OCI-LY7 (cell line): ENCODE measurements around the gene KCNH6. TPM values are rescaled to one million over a fixed set of nuclear protein-coding genes. Genes with fewer than 3 reads are reported as not detected.
A peak's percentile ranks its signal among the peaks of the same experiment; 100 is the strongest.

Experiments used
- Bru-seq: library from RNA; stranded (reverse); fragments of 400-500 nt; gene quantifications from one replicate; lab custom pipeline; 2021; lab: Mats Ljungman, UMichigan
- BruChase-seq, 2 experiments: library from RNA; stranded (reverse); fragments of 400-500 nt; gene quantifications; one replicate each; lab custom pipeline; 2021; lab: Mats Ljungman, UMichigan
- BruUV-seq: library from RNA; stranded (reverse); fragments of 400-500 nt; replicated peaks from 2 replicates; lab custom pipeline; 2021; lab: Mats Ljungman, UMichigan
- CTCF ChIA-PET: fragments of 300-600 bp; sonication (Branson Sonifier 250); formaldehyde crosslinking; loops from one replicate; lab custom pipeline; 2022; ENCODE audit warnings: antibody characterized with exemption; ENCODE audit not compliant: unreplicated experiment; lab: Charles Lee
- POLR2A ChIA-PET: fragments of 300-600 bp; sonication (Branson Sonifier 250); formaldehyde crosslinking; loops from one replicate; lab custom pipeline; 2022; ENCODE audit warnings: antibody characterized with exemption; lab: Charles Lee
- DNase-seq: peaks from one replicate; pipeline ENCODE4 v3.0.0-alpha.2; 2015; ENCODE audit warnings: low spot score
- H2AFZ ChIP-seq: fragments of 200-600 bp; sonication (generic), shearing (Covaris generic); 2 replicates; pipeline ENCODE4 v1.6.1; 2014; ENCODE audit warnings: mild to moderate bottlenecking, antibody characterized with exemption, low read length, moderate library complexity
- H3K27ac ChIP-seq: fragments of 200-600 bp; sonication (generic); 2 replicates; pipeline ENCODE4 v1.5.1; 2014; ENCODE audit warnings: mixed run types, low read depth, mild to moderate bottlenecking, moderate library complexity, low read length, inconsistent platforms; ENCODE audit not compliant: poor library complexity, severe bottlenecking
- H3K36me3 ChIP-seq: fragments of 200-600 bp; sonication (generic); 2 replicates; pipeline ENCODE4 v1.6.1; 2014; ENCODE audit warnings: mild to moderate bottlenecking, antibody characterized with exemption, low read length, moderate library complexity, mixed read lengths; ENCODE audit not compliant: insufficient read depth
- H3K4me1 ChIP-seq: fragments of 200-600 bp; sonication (generic); 2 replicates; pipeline ENCODE4 v1.5.1; 2014; ENCODE audit warnings: mild to moderate bottlenecking, low read length; ENCODE audit not compliant: insufficient read depth, poor library complexity, severe bottlenecking
- H3K4me2 ChIP-seq: fragments of 200-600 bp; sonication (generic); 2 replicates; pipeline ENCODE4 v1.6.1; 2014; ENCODE audit warnings: mild to moderate bottlenecking, low read length
- H3K4me3 ChIP-seq: fragments of 200-600 bp; sonication (generic); 2 replicates; pipeline ENCODE4 v1.5.1; 2014; ENCODE audit warnings: mild to moderate bottlenecking, low read depth, low read length; ENCODE audit not compliant: poor library complexity, severe bottlenecking
- H3K79me2 ChIP-seq: fragments of 200-600 bp; sonication (generic); 2 replicates; pipeline ENCODE4 v1.6.1; 2016; ENCODE audit warnings: low read depth, mild to moderate bottlenecking, low read length, moderate library complexity, mixed read lengths; ENCODE audit not compliant: insufficient read depth
- H3K9me2 ChIP-seq: fragments of 200-600 bp; sonication (generic); 2 replicates; pipeline ENCODE4 v1.6.1; 2016; ENCODE audit warnings: mild to moderate bottlenecking, low read length, mixed read lengths; ENCODE audit not compliant: insufficient read depth
- H3K9me3 ChIP-seq: fragments of 200-600 bp; sonication (generic); 2 replicates; pipeline ENCODE4 v1.6.1; 2014; ENCODE audit warnings: mild to moderate bottlenecking, mixed run types, low read length, mixed read lengths
- H4K20me1 ChIP-seq: fragments of 200-600 bp; sonication (generic); 2 replicates; pipeline ENCODE4 v1.6.1; 2014; ENCODE audit warnings: mild to moderate bottlenecking, antibody characterized with exemption, low read length, moderate library complexity, mixed read lengths; ENCODE audit not compliant: insufficient read depth
- CTCF ChIP-seq: fragments of 200-600 bp; sonication (generic); conservative IDR thresholded peaks from 2 replicates; pipeline ENCODE4 v1.5.1; 2014; ENCODE audit warnings: mild to moderate bottlenecking, antibody characterized with exemption, low read length, moderate library complexity, mixed read lengths
- EZH2phosphoT487 ChIP-seq: fragments of 200-600 bp; sonication (generic); IDR thresholded peaks from 2 replicates; pipeline ENCODE4 v1.6.1; 2018; ENCODE audit warnings: low read depth, borderline replicate concordance, mild to moderate bottlenecking, mixed run types, antibody characterized with exemption, low read length, moderate library complexity, mixed read lengths
- intact Hi-C: fragments of 100-400 bp; cut with micrococcal nuclease; formaldehyde crosslinking; loops from one replicate; pipeline ENCODE4 v1.10.0; 2022; ENCODE audit not compliant: unreplicated experiment
- long read RNA-seq: library from polyadenylated mRNA; stranded (forward); transcript quantifications from one replicate; pipeline ENCODE4 v2.0.0, GENCODE V29; 2022
- total RNA-seq, 2 experiments: library from RNA; depleted of rRNA in 1 of 2; stranded (reverse); fragments of >200 nt in 1 of 2; shearing (Covaris generic) in 1 of 2; gene quantifications; 2 replicates each; pipeline ENCODE4 v1.2.3, GENCODE V29; 2014 to 2022

KCNH6 gene
- total RNA-seq (2014; rRNA removed; shearing (Covaris generic)) = not detected in 2 replicates
- total RNA-seq (2022) = not detected in 2 replicates
- percentile 5 among the genes with signal in this experiment for Bru-seq, nascent RNA
- not detected for BruChase-seq, experiment 1, labeled RNA remaining after a 6-hour chase
- not detected for BruChase-seq, experiment 2, labeled RNA remaining after a 2-hour chase
- long read RNA-seq = 0 reads

GRCh38 chr17:63523253-63523855 is at the start of gene KCNH6:
Gene KCNH6, plus strand, starts transcription at chr17:63523358. Its CDS starts 56 bp downstream, at chr17:63523414.
- no peak within 1 kb of the TSS for H3K4me2 ChIP-seq
- no peaks in the 10 kb centered on the region for H3K79me2 ChIP-seq
- no peaks in the 10 kb centered on the region for H3K9me2 ChIP-seq
- H2AFZ ChIP-seq = no peak within 1 kb of the TSS
- H4K20me1 ChIP-seq = no peaks in the 10 kb centered on the region
- H3K4me3 ChIP-seq = no peak within 1 kb of the TSS
- BruUV-seq = no TSS peak
- no peak for DNase-seq
- intact Hi-C loops = no loop called here
- no peaks in the 10 kb centered on the region for H3K9me3 ChIP-seq
- ChIA-PET CTCF (no interaction called here), POLR2A (no interaction called here)
- TF ChIP-seq CTCF (no peak), EZH2phosphoT487 (no peak)
- H3K27ac ChIP-seq = no peak within 1 kb of the TSS
- H3K36me3 ChIP-seq = no peaks in the 10 kb centered on the region
- H3K4me1 ChIP-seq = no peaks in the 10 kb centered on the region

- H3K4me2 ChIP-seq = no peak overlapping the region
- intact Hi-C loops = no loop called here
- H3K9me3 ChIP-seq = no peaks in the 10 kb centered on the region
- no peak overlapping the region for H3K27ac ChIP-seq
- no peaks in the 10 kb centered on the region for H3K4me1 ChIP-seq
- ChIA-PET POLR2A (no interaction called here), CTCF (no interaction called here)
- DNase-seq = no peak
- no peak for TF ChIP-seq CTCF
- no peak for TF ChIP-seq EZH2phosphoT487
- no peaks in the 10 kb centered on the region for H3K79me2 ChIP-seq
- no peak overlapping the region for H2AFZ ChIP-seq
- BruUV-seq = no TSS peak
- no peaks in the 10 kb centered on the region for H4K20me1 ChIP-seq
- no peaks in the 10 kb centered on the region for H3K36me3 ChIP-seq
- H3K9me2 ChIP-seq = no peaks in the 10 kb centered on the region
- no peak overlapping the region for H3K4me3 ChIP-seq
These were observed 49.0 kb upstream of the KCNH6 start for GRCh38 chr17:63474174-63474573.
